Nephron progenitor cell (in vitro differentiated cells): Measurements from ENCODE around the gene RNF135.
"Not testable (repeated sequence)": the region's sequence is repeated elsewhere in the genome, so short reads cannot be mapped to it uniquely, and the experiment has no call there.

Source experiments
- DNase-seq: peaks from one replicate; pipeline ENCODE4 v3.0.0; 2021
- H3K27ac Mint-ChIP-seq: 2 replicates; pipeline ENCODE4 v1.8.0; 2021; ENCODE audit warnings: mild to moderate bottlenecking, moderate library complexity, mixed read lengths
- H3K27me3 Mint-ChIP-seq: 2 replicates; pipeline ENCODE4 v1.8.0; 2021; ENCODE audit warnings: mild to moderate bottlenecking, low read depth, mixed read lengths; ENCODE audit not compliant: poor library complexity
- H3K36me3 Mint-ChIP-seq: 2 replicates; pipeline ENCODE4 v1.8.0; 2021; ENCODE audit warnings: low read depth, mixed read lengths
- H3K4me1 Mint-ChIP-seq: 2 replicates; pipeline ENCODE4 v1.8.0; 2021; ENCODE audit warnings: mixed read lengths
- H3K4me3 Mint-ChIP-seq: 2 replicates; pipeline ENCODE4 v1.8.0; 2021; ENCODE audit warnings: mild to moderate bottlenecking, moderate library complexity, mixed read lengths
- H3K9me3 Mint-ChIP-seq: 2 replicates; pipeline ENCODE4 v1.8.0; 2021; ENCODE audit warnings: mild to moderate bottlenecking, moderate library complexity, mixed read lengths
- TF ChIP-seq, protein P1 (sequence below): fragments of 200-600 bp; sonication (generic); IDR thresholded peaks from 2 replicates; pipeline ENCODE4 v1.5.0; 2021; ENCODE audit warnings: antibody characterized with exemption

The RNF135 gene

DNA sequence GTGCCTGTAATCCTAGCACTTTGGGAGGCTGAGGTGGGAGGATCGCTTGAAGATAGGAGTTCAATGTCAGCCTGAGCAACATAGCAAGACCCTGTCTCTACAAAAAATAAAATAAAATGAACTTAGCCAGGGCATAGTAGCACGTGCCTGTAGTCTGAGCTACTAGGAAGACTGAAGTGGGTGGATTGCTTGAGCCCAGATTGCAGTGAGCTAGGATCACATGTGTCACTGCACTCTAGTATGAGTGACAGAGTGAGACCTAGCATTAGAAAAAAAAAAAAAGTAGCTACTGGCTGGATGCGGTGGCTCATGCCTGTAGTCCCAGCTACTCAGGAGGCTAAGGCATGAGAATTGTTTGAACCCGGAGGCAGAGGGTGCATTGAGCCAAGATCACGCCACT is 43.1 kb upstream of the RNF135 start:
- DNase-seq, result no peak
- H3K4me3 Mint-ChIP-seq, result no peak overlapping the region
- H3K4me1 Mint-ChIP-seq, result peaks cover 3% of the 10 kb centered on the region
- no peak overlapping the region for H3K27ac Mint-ChIP-seq
- TF ChIP-seq, protein P1, sequence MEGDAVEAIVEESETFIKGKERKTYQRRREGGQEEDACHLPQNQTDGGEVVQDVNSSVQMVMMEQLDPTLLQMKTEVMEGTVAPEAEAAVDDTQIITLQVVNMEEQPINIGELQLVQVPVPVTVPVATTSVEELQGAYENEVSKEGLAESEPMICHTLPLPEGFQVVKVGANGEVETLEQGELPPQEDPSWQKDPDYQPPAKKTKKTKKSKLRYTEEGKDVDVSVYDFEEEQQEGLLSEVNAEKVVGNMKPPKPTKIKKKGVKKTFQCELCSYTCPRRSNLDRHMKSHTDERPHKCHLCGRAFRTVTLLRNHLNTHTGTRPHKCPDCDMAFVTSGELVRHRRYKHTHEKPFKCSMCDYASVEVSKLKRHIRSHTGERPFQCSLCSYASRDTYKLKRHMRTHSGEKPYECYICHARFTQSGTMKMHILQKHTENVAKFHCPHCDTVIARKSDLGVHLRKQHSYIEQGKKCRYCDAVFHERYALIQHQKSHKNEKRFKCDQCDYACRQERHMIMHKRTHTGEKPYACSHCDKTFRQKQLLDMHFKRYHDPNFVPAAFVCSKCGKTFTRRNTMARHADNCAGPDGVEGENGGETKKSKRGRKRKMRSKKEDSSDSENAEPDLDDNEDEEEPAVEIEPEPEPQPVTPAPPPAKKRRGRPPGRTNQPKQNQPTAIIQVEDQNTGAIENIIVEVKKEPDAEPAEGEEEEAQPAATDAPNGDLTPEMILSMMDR, result no peak
- no peaks in the 10 kb centered on the region for H3K9me3 Mint-ChIP-seq
- H3K36me3 Mint-ChIP-seq, result no peaks in the 10 kb centered on the region
- peaks cover 71% of the 10 kb centered on the region for H3K27me3 Mint-ChIP-seq

- Mint-ChIP-seq H3K27ac (no peak overlapping the region), H3K4me3 (no peak overlapping the region), H3K4me1 (no peaks in the 10 kb centered on the region), H3K36me3 (no peaks in the 10 kb centered on the region), H3K27me3 (peaks cover 65% of the 10 kb centered on the region), H3K9me3 (no peaks in the 10 kb centered on the region)
- no peak for DNase-seq
- TF ChIP-seq, protein P1, result no peak
Measured at GRCh38 chr17:30928584-30928983, 42.3 kb upstream of the RNF135 start.

DNA sequence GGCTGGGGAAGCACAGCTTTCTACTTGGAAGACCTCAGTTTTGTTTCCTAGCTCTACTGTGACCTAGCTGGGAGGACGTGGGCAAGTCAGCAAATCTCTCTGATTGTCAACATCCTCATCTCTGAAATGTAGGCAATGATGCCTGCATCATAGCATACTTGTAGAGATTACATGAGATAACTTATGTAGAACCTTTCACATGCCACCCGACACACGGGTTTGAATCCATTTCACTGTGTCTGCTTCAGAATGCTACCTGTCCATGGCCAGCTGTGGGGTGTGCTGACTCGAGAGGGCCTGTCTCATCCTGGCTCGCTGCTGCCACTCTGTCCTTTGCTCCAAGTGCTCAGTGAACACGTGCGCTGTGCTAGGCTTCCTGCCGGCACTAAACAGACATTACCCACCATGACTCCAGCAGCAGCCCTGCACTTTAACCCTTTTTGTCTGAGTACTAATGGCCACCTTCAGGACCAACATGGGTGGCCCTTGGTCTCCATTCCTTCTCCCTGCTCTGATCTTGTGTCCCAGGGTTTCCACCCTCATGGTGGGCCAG is 41.7 kb upstream of the RNF135 start:
- H3K27me3 Mint-ChIP-seq, result peaks cover 65% of the 10 kb centered on the region
- H3K27ac Mint-ChIP-seq, result no peak overlapping the region
- DNase-seq, result no peak
- no peaks in the 10 kb centered on the region for H3K4me1 Mint-ChIP-seq
- H3K9me3 Mint-ChIP-seq, result no peaks in the 10 kb centered on the region
- TF ChIP-seq, protein P1, result no peak
- no peaks in the 10 kb centered on the region for H3K36me3 Mint-ChIP-seq
- no peak overlapping the region for H3K4me3 Mint-ChIP-seq

DNA sequence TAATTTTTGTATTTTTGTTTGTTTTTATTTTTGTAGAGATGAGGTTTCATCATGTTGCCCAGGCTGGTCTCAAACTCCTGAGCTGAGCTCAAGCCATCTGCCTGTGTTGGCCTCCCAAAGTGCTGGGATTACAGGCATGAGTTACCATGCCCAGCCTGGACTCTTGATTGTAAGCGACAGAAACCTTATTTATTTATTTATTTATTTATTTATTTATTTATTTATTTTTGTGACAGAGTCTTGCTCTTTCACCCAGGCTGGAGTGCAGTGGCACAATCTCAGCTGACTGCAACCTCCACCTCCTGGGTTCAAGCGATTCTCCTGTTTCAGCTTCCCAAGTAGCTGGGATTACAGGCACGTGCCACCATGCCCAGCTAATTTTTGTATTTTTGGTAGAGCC is 41.0 kb upstream of the RNF135 start:
- peaks cover 61% of the 10 kb centered on the region for H3K27me3 Mint-ChIP-seq
- H3K36me3 Mint-ChIP-seq, H3K4me3 Mint-ChIP-seq, H3K9me3 Mint-ChIP-seq, H3K27ac Mint-ChIP-seq, H3K4me1 Mint-ChIP-seq, DNase-seq: not testable (repeated sequence)

DNA sequence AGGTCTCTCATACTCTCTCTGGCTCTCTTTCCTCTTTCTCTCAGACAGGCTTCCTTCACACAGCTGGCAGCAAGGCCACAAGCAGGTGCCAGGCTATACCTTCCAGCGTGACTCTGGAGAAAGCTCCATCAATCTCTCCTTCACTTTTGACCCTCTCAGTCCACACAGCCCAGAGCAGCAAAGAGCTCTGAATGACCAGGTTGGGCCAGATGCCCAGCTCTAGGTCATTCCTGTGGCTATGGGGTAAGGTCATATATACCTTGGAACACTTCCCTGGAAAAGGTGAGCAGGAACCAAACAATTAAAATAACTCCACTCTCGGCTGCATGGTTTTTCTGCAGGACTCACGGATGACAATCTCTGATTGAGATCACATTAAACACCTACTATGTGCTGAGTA is 40.3 kb upstream of the RNF135 start:
- H3K27me3 Mint-ChIP-seq, result peaks cover 60% of the 10 kb centered on the region
- H3K27ac Mint-ChIP-seq, result no peak overlapping the region
- no peaks in the 10 kb centered on the region for H3K4me1 Mint-ChIP-seq
- no peak for DNase-seq
- H3K36me3 Mint-ChIP-seq, result no peaks in the 10 kb centered on the region
- H3K9me3 Mint-ChIP-seq, result no peaks in the 10 kb centered on the region
- TF ChIP-seq, protein P1, result no peak
- H3K4me3 Mint-ChIP-seq, result no peak overlapping the region

- not testable (repeated sequence) for H3K27ac Mint-ChIP-seq, H3K36me3 Mint-ChIP-seq, H3K4me3 Mint-ChIP-seq, H3K4me1 Mint-ChIP-seq, H3K9me3 Mint-ChIP-seq, DNase-seq
- peaks cover 53% of the 10 kb centered on the region for H3K27me3 Mint-ChIP-seq
Measured at GRCh38 chr17:30931582-30931981, 39.3 kb upstream of the RNF135 start.

GRCh38 chr17:30933966-30934365 is 36.9 kb upstream of the RNF135 start:
- H3K27ac Mint-ChIP-seq, result no peak overlapping the region
- H3K36me3 Mint-ChIP-seq, result no peaks in the 10 kb centered on the region
- peaks cover 48% of the 10 kb centered on the region for H3K27me3 Mint-ChIP-seq
- H3K4me3 Mint-ChIP-seq, result no peak overlapping the region
- DNase-seq, result no peak
- no peaks in the 10 kb centered on the region for H3K9me3 Mint-ChIP-seq
- TF ChIP-seq, protein P1, result no peak
- H3K4me1 Mint-ChIP-seq, result no peaks in the 10 kb centered on the region
